ENCODE measurements around the gene PMAIP1. TPM values are rescaled to one million over a fixed set of nuclear protein-coding genes. Genes with fewer than 3 reads are reported as not detected.
"Not testable (repeated sequence)": the region's sequence is repeated elsewhere in the genome, so short reads cannot be mapped to it uniquely, and the experiment has no call there.

PMAIP1 gene
- polyA plus RNA-seq, 4 donors: 1.4 to 7.5 (median 4.5) TPM

GRCh38 chr18:59877361-59877760 is 22.4 kb upstream of the PMAIP1 start:
- 33 to 56% (median 41%) methylated on average over 1 of the region's 1 CpG for WGBS, 3 donors
- H3K27ac ChIP-seq (ENCODE audit: low read depth in 1 of 3, low read length in 2 of 3): no peak overlapping the region
- no peaks in the 10 kb centered on the region for H3K27me3 ChIP-seq (ENCODE audit: control insufficient read depth in 3 of 3, insufficient read depth in 3 of 3, low read length in 3 of 3)
- no peak overlapping the region for H3K4me3 ChIP-seq (ENCODE audit: low read depth in 1 of 3, low read length in 3 of 3)
- DNase-seq (no peak), FAIRE-seq (no peak)
- H3K9me3 ChIP-seq (ENCODE audit: control insufficient read depth in 2 of 2, insufficient read depth in 1 of 2, low read depth in 1 of 2, low read length in 1 of 2): no peaks in the 10 kb centered on the region
- H3K36me3 ChIP-seq (ENCODE audit: control insufficient read depth in 3 of 3, insufficient read depth in 2 of 3, low read depth in 1 of 3, low read length in 3 of 3): no peaks in the 10 kb centered on the region
- H3K4me1 ChIP-seq (ENCODE audit: control insufficient read depth in 3 of 3, insufficient read depth in 2 of 3, low read depth in 1 of 3, low read length in 2 of 3): peaks cover 0 to 19% (median 2%) of the 10 kb centered on the region in 3 donors

GRCh38 chr18:59878644-59879043 is 21.2 kb upstream of the PMAIP1 start:
- Histone ChIP-seq H3K27ac (ENCODE audit: low read depth in 1 of 3, low read length in 2 of 3) (no peak overlapping the region), H3K27me3 (ENCODE audit: control insufficient read depth in 3 of 3, insufficient read depth in 3 of 3, low read length in 3 of 3) (no peaks in the 10 kb centered on the region), H3K4me1 (ENCODE audit: control insufficient read depth in 3 of 3, insufficient read depth in 2 of 3, low read depth in 1 of 3, low read length in 2 of 3) (peaks cover 0 to 28% (median 2%) of the 10 kb centered on the region in 3 donors), H3K36me3 (ENCODE audit: control insufficient read depth in 3 of 3, insufficient read depth in 2 of 3, low read depth in 1 of 3, low read length in 3 of 3) (no peaks in the 10 kb centered on the region), H3K9me3 (ENCODE audit: control insufficient read depth in 2 of 2, insufficient read depth in 1 of 2, low read depth in 1 of 2, low read length in 1 of 2) (no peaks in the 10 kb centered on the region), H3K4me3 (ENCODE audit: low read depth in 1 of 3, low read length in 3 of 3) (no peak overlapping the region)
- WGBS, 3 donors: 95 to 98% (median 96%) methylated on average over 1 of the region's 1 CpG
- DNase-seq (no peak), FAIRE-seq (no peak)

GRCh38 chr18:59881728-59882656 is 17.8 kb upstream of the PMAIP1 start:
- H3K9me3 ChIP-seq (ENCODE audit: control insufficient read depth in 2 of 2, insufficient read depth in 1 of 2, low read depth in 1 of 2, low read length in 1 of 2): no peaks in the 10 kb centered on the region
- peak; percentile 86 to 90 for DNase-seq
- peak overlapping the region; percentile 63 to 93 (median 86) for H3K27ac ChIP-seq (ENCODE audit: low read depth in 1 of 3, low read length in 2 of 3)
- H3K4me1 ChIP-seq (ENCODE audit: control insufficient read depth in 3 of 3, insufficient read depth in 2 of 3, low read depth in 1 of 3, low read length in 2 of 3): peaks cover 0 to 28% (median 7%) of the 10 kb centered on the region in 3 donors
- no peaks in the 10 kb centered on the region for H3K36me3 ChIP-seq (ENCODE audit: control insufficient read depth in 3 of 3, insufficient read depth in 2 of 3, low read depth in 1 of 3, low read length in 3 of 3)
- no peaks in the 10 kb centered on the region for H3K27me3 ChIP-seq (ENCODE audit: control insufficient read depth in 3 of 3, insufficient read depth in 3 of 3, low read length in 3 of 3)
- no peak for FAIRE-seq
- no peak overlapping the region for H3K4me3 ChIP-seq (ENCODE audit: low read depth in 1 of 3, low read length in 3 of 3)
- 5 to 25% (median 9%) methylated on average over 11 of the region's 11 CpGs for WGBS, 3 donors

DNA sequence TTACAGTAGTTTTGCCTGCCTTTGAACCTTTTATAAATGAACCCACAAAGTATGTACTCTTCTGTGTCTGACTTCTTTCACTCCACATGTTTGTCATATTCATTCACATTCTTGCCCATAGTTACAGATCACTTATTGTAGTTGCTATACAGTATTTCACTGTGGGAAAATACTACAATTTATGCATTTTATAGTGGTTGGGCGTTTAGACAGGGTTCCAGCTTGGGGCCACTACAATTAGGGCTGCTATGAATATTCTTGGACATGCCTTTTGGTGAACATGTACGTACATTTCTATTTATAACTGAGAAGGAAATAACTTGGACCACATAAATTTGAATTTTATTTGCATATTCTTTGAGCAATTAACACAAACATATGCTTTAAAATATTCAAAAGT is 15.4 kb upstream of the PMAIP1 start:
- H3K4me1 ChIP-seq (ENCODE audit: control insufficient read depth in 3 of 3, insufficient read depth in 2 of 3, low read depth in 1 of 3, low read length in 2 of 3): peaks cover 0 to 28% (median 7%) of the 10 kb centered on the region in 3 donors
- no peak for FAIRE-seq
- H3K36me3 ChIP-seq (ENCODE audit: control insufficient read depth in 3 of 3, insufficient read depth in 2 of 3, low read depth in 1 of 3, low read length in 3 of 3): no peaks in the 10 kb centered on the region
- no peak for DNase-seq
- no peaks in the 10 kb centered on the region for H3K9me3 ChIP-seq (ENCODE audit: control insufficient read depth in 2 of 2, insufficient read depth in 1 of 2, low read depth in 1 of 2, low read length in 1 of 2)
- H3K27me3 ChIP-seq (ENCODE audit: control insufficient read depth in 3 of 3, insufficient read depth in 3 of 3, low read length in 3 of 3): no peaks in the 10 kb centered on the region
- no peak overlapping the region for H3K27ac ChIP-seq (ENCODE audit: low read depth in 1 of 3, low read length in 2 of 3)
- WGBS, 3 donors: 82 to 87% (median 85%) methylated on average over 2 of the region's 2 CpGs
- H3K4me3 ChIP-seq (ENCODE audit: low read depth in 1 of 3, low read length in 3 of 3): no peak overlapping the region

- H3K27ac ChIP-seq (ENCODE audit: low read depth in 1 of 3, low read length in 2 of 3): peak overlapping the region in 1 of 3 donors; percentile 14
- no peaks in the 10 kb centered on the region for H3K36me3 ChIP-seq (ENCODE audit: control insufficient read depth in 3 of 3, insufficient read depth in 2 of 3, low read depth in 1 of 3, low read length in 3 of 3)
- 52 to 88% (median 64%) methylated on average over 6 of the region's 6 CpGs for WGBS, 3 donors
- no peak for FAIRE-seq
- no peaks in the 10 kb centered on the region for H3K27me3 ChIP-seq (ENCODE audit: control insufficient read depth in 3 of 3, insufficient read depth in 3 of 3, low read length in 3 of 3)
- no peak overlapping the region for H3K4me3 ChIP-seq (ENCODE audit: low read depth in 1 of 3, low read length in 3 of 3)
- no peak for DNase-seq
- H3K4me1 ChIP-seq (ENCODE audit: control insufficient read depth in 3 of 3, insufficient read depth in 2 of 3, low read depth in 1 of 3, low read length in 2 of 3): peaks cover 0 to 26% (median 7%) of the 10 kb centered on the region in 3 donors
- H3K9me3 ChIP-seq (ENCODE audit: control insufficient read depth in 2 of 2, insufficient read depth in 1 of 2, low read depth in 1 of 2, low read length in 1 of 2): no peaks in the 10 kb centered on the region
Measured at GRCh38 chr18:59885579-59886163, 14.1 kb upstream of the PMAIP1 start.

DNA sequence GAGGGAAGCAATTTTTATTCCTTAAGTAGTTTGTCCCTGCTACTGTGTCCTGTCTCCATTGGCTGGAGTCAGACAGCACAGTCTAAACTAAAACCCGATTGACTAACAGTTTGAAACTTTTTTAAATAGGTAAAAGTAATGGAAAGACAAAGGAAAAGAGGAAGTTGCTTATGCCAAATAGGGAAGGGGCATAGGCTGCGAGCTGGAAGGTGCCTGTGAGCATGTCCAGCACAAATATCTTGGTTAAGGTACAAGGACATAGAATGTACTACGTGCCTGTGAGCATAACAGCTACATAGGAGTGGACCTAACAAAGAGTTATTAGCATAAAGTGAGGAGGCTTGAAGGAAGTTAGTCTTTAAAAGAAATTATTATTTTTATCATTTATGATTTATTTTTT is 13.4 kb upstream of the PMAIP1 start:
- 79 to 82% (median 80%) methylated on average over 3 of the region's 3 CpGs for WGBS, 3 donors
- H3K4me1 ChIP-seq (ENCODE audit: control insufficient read depth in 3 of 3, insufficient read depth in 2 of 3, low read depth in 1 of 3, low read length in 2 of 3): peaks cover 0 to 19% (median 7%) of the 10 kb centered on the region in 3 donors
- not testable (repeated sequence) for H3K36me3 ChIP-seq (ENCODE audit: control insufficient read depth in 3 of 3, insufficient read depth in 2 of 3, low read depth in 1 of 3, low read length in 3 of 3); H3K9me3 ChIP-seq (ENCODE audit: control insufficient read depth in 2 of 2, insufficient read depth in 1 of 2, low read depth in 1 of 2, low read length in 1 of 2); H3K4me3 ChIP-seq (ENCODE audit: low read depth in 1 of 3, low read length in 3 of 3); DNase-seq; H3K27ac ChIP-seq (ENCODE audit: low read depth in 1 of 3, low read length in 2 of 3); FAIRE-seq; H3K27me3 ChIP-seq (ENCODE audit: control insufficient read depth in 3 of 3, insufficient read depth in 3 of 3, low read length in 3 of 3)

GRCh38 chr18:59892123-59892522 is 7.7 kb upstream of the PMAIP1 start:
- no peak overlapping the region for H3K27ac ChIP-seq (ENCODE audit: low read depth in 1 of 3, low read length in 2 of 3)
- no peaks in the 10 kb centered on the region for H3K9me3 ChIP-seq (ENCODE audit: control insufficient read depth in 2 of 2, insufficient read depth in 1 of 2, low read depth in 1 of 2, low read length in 1 of 2)
- no peaks in the 10 kb centered on the region for H3K4me1 ChIP-seq (ENCODE audit: control insufficient read depth in 3 of 3, insufficient read depth in 2 of 3, low read depth in 1 of 3, low read length in 2 of 3)
- H3K36me3 ChIP-seq (ENCODE audit: control insufficient read depth in 3 of 3, insufficient read depth in 2 of 3, low read depth in 1 of 3, low read length in 3 of 3): no peaks in the 10 kb centered on the region
- 89 to 95% (median 90%) methylated on average over 3 of the region's 3 CpGs for WGBS, 3 donors
- no peak overlapping the region for H3K4me3 ChIP-seq (ENCODE audit: low read depth in 1 of 3, low read length in 3 of 3)
- FAIRE-seq (no peak), DNase-seq (no peak)
- H3K27me3 ChIP-seq (ENCODE audit: control insufficient read depth in 3 of 3, insufficient read depth in 3 of 3, low read length in 3 of 3): peaks cover 0 to under 1% (median 0%) of the 10 kb centered on the region in 3 donors

DNA sequence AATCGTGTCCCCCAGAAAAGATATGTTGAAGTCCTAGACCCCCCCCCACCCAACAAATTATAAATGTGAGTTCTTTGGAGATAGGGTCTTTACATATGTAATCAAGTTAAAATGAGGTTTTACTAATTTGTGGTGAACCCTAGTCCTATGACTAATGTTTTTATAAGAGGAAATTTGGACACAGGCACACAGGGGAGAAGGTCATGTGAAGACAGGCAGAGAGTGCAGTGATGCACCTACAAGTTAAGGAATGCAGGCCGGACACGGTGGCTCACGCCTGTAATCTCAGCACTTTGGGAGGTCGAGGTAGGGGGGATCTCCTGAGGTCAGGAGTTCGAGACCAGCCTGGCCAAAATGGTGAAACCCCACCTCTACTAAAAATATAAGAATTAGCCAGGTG is 5.8 kb upstream of the PMAIP1 start:
- Histone ChIP-seq H3K27me3 (ENCODE audit: control insufficient read depth in 3 of 3, insufficient read depth in 3 of 3, low read length in 3 of 3) (peaks cover 0 to 16% (median 0%) of the 10 kb centered on the region in 3 donors), H3K36me3 (ENCODE audit: control insufficient read depth in 3 of 3, insufficient read depth in 2 of 3, low read depth in 1 of 3, low read length in 3 of 3) (no peaks in the 10 kb centered on the region), H3K27ac (ENCODE audit: low read depth in 1 of 3, low read length in 2 of 3) (no peak overlapping the region), H3K4me3 (ENCODE audit: low read depth in 1 of 3, low read length in 3 of 3) (no peak overlapping the region), H3K4me1 (ENCODE audit: control insufficient read depth in 3 of 3, insufficient read depth in 2 of 3, low read depth in 1 of 3, low read length in 2 of 3) (peaks cover 0 to 9% (median 0%) of the 10 kb centered on the region in 3 donors), H3K9me3 (ENCODE audit: control insufficient read depth in 2 of 2, insufficient read depth in 1 of 2, low read depth in 1 of 2, low read length in 1 of 2) (no peaks in the 10 kb centered on the region)
- no peak for FAIRE-seq
- WGBS, 3 donors: 86 to 91% (median 89%) methylated on average over 6 of the region's 6 CpGs
- no peak for DNase-seq

All from small intestine (tissue), 7 donors.